T-helper 22 cell (primary cell): Measurements from ENCODE around the gene ASPHD2.
A peak's percentile ranks its signal among the peaks of the same experiment; 100 is the strongest.

Experiments
- DNase-seq: peaks from one replicate; pipeline ENCODE4 v3.0.0-alpha.2; 2020; ENCODE audit warnings: low read depth

ASPHD2 gene

DNA sequence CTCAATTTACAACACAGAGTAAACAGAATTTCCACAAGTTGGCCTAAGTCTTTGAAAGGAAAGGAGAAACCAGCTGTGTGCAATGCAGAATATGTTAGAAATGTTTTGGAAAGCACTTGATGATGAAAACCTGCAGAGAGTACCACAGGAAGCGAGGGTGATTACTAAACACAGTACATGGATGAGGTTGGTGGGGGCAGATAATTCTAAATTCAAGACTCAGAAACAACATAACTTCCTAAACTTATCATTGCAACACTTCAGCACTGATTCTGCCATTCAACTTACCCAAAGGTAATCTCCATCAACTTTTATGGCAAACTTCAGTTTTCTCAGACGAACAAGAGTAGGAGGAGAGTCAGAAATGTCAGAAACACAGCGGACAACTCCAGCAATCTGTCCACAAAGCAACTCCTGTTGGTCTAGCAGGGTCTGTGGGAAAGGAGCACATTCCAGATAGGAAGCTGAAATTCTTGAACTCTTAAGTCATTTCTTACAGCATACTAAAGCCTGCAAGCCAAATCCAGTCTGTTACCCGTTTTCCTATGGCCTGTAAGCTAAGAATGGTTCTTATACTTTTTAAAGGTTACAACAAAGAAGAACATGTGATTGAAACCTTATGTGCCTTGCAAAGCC lies 47.8 kb downstream of the ASPHD2 start:
- no peak for DNase-seq

DNA sequence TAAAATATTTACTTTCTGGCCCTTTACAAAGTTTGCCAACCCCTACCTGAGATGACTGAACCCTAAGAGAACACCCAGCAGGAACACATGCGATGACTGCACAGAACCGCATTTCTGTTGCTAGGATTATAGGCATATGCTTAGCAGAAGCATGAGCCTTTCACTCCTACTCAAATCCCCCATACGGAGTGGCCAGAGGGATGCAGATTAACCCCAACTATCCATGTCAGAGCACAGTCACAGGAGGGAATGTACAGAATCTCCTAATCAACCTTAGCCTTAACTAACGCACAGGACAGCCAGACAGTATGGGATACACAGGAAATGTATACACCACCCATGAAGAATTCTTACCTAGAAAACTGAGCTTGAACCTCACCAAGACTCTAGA lies 48.3 kb downstream of the ASPHD2 start:
- no peak for DNase-seq

GRCh38 chr22:26479043-26479791 lies 50.2 kb downstream of the ASPHD2 start:
- no peak for DNase-seq

- DNase-seq: no peak
These were observed 50.9 kb downstream of the ASPHD2 start for GRCh38 chr22:26479792-26480610.

DNA sequence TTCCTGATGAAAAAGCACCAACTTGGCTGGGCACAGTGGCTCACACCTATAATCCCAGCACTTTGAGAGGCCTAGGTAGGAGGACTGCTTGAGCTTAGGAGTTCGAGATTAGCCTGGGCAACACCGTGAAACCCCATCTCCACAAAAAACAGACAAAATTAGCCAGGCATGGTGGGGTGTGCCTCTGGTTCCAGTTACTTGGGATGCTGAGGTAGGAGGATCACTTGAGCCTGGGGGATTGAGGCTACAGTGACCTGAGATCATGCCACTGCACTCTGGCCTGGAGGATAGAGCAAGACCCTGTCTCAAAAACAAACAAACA lies 51.5 kb downstream of the ASPHD2 start:
- no peak for DNase-seq

- DNase-seq: no peak
These were observed 52.1 kb downstream of the ASPHD2 start for GRCh38 chr22:26481112-26481693.

GRCh38 chr22:26481694-26482093 lies 52.6 kb downstream of the ASPHD2 start:
- DNase-seq: no peak

GRCh38 chr22:26482161-26482560 lies 53.1 kb downstream of the ASPHD2 start:
- no peak for DNase-seq

DNA sequence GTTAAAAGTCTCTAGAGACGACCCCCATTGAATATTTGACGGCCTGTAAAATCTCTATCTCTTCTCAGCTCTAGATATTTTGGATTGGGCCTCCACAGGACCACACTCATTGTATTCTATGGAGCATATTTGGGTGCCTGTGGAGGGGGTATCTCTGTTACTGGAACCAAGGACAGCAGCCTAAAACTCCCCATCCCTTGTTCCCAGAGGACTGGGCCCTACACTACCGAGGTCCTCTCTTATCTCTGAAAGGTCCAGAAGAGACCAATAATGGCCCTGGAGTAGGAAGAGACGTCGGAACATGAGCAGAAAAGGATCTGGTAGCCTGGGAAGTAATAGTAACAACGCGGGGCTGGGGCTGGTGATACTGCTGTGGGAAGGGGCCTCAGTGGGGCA lies 54.0 kb downstream of the ASPHD2 start:
- no peak for DNase-seq

- peak; percentile 88 for DNase-seq
These were observed 54.6 kb downstream of the ASPHD2 start, which contains the start of the genes HPS4 and SRRD for GRCh38 chr22:26483439-26484359. TSS of gene HPS4 (minus strand) at chr22:26483783. CDS start at chr22:26481762, 2,021 bp downstream. TSS of gene SRRD (plus strand) at chr22:26483877. CDS start at chr22:26483891, 14 bp downstream.

- peak; percentile 30 for DNase-seq
These were observed 55.3 kb downstream of the ASPHD2 start for GRCh38 chr22:26484360-26484706.

- DNase-seq: no peak
These were observed 56.0 kb downstream of the ASPHD2 start for GRCh38 chr22:26485013-26485412.

DNA sequence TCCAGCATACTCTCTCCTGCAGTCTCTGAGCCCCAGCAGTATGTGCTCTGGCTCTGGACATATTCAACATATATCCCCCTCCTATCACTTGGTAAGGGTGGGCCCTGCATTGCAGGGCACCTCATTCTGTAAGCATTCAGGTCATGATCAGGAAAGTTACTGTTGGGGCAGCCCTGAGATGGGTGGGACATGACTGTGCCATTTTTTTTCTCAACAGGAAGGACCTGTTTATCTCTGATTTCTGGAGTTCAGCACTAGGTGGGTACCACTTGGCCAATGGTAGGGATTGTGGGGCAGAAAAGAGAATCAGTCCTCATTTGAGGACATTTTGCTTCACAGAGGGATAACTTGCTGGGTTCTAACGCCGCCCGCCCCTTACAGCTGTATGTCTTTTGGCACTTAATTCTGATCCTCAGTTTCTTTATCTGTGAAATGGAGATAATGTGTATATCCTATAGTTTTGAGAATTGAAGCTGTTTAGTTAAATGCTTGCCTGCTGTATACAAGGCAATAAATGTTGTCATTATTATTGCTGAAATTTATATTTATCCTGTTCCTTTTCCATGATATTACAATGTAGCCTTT lies 56.8 kb downstream of the ASPHD2 start:
- DNase-seq: no peak

GRCh38 chr22:26486394-26486793 lies 57.3 kb downstream of the ASPHD2 start:
- no peak for DNase-seq

DNA sequence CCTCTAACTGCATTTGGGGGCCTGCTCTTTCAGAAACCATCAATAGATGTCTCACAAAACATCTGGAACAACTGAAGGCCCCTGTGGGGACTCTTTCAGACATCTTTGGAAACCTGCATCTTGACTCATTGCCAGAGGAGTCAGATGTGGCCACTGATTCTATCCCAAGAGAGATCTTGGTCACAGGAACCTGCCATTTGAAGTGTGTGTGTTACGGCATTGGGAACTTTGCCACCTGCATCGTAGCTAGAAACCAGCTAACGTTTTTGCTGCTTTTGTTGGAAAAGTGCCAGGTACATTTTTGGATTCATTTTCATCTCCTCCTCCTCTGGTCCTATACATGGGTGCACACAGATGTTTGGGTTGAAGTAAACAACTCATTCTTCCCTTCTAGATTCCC lies 58.9 kb downstream of the ASPHD2 start:
- no peak for DNase-seq

GRCh38 chr22:26489447-26490036 lies 60.5 kb downstream of the ASPHD2 start:
- no peak for DNase-seq

- no peak for DNase-seq
These were observed 63.2 kb downstream of the ASPHD2 start for GRCh38 chr22:26492220-26492619.

GRCh38 chr22:26494506-26494905 lies 65.4 kb downstream of the ASPHD2 start:
- no peak for DNase-seq
